Prostate gland (tissue), 2 donors: Measurements from ENCODE around the gene SATB1. TPM values are rescaled to one million over a fixed set of nuclear protein-coding genes. Genes with fewer than 3 reads are reported as not detected.

Experiments
- DNase-seq: peaks from one replicate; pipeline ENCODE4 v3.0.0-alpha.2; 2019; ENCODE audit warnings: low spot score
- H3K27ac ChIP-seq, 2 donors: fragments of 200-600 bp; sonication (generic); 2 replicates each; pipeline ENCODE4 v1.5.1; 2017 to 2019
- H3K27me3 ChIP-seq: fragments of 200-600 bp; sonication (generic); replicated peaks from 2 replicates; pipeline ENCODE4 v1.5.1; 2019; ENCODE audit not compliant: insufficient read depth
- H3K36me3 ChIP-seq, 2 donors: fragments of 200-600 bp; sonication (generic); 1 replicate in 1 of 2; 2 replicates in 1 of 2; pipeline versions ENCODE4 v1.5.1 to v1.8.1; 2017 to 2019
- H3K4me1 ChIP-seq: fragments of 200-600 bp; sonication (generic); replicated peaks from 2 replicates; pipeline ENCODE4 v1.5.1; 2019
- H3K4me3 ChIP-seq, 2 donors: fragments of 200-600 bp; sonication (generic); 2 replicates each; pipeline ENCODE4 v1.5.1; 2017 to 2019
- H3K9me3 ChIP-seq: fragments of 200-600 bp; sonication (generic); 2 replicates; pipeline ENCODE4 v1.5.1; 2017
- POLR2A ChIP-seq: fragments of 450-650 bp; IDR thresholded peaks from one replicate; pipeline ENCODE4 v1.6.1; 2016; ENCODE audit warnings: antibody characterized with exemption, mild to moderate bottlenecking
- POLR2AphosphoS5 ChIP-seq: sonication (generic); formaldehyde crosslinking; IDR thresholded peaks from one replicate; pipeline ENCODE4 v1.6.1; 2017; ENCODE audit warnings: antibody characterized with exemption
- WGBS: methylation state at CpG from one replicate; pipeline ENCODE4 v1.1.5; 2018; 5-methylcytosine and 5-hydroxymethylcytosine counted together
- intact Hi-C: fragments of 100-400 bp; cut with DNase I; formaldehyde crosslinking; loops from one replicate; pipeline ENCODE4 v1.14.2; 2022
- total RNA-seq, 2 donors: library from RNA; depleted of rRNA; stranded (reverse); fragments of >200 nt; gene quantifications; one replicate each; pipeline ENCODE4 v1.1.0, GENCODE V29; 2016
- TF ChIP-seq, protein P1 (sequence below), 4 experiments: fragments of 200-600 bp in 2 of 4; fragments of 450-650 bp in 2 of 4; sonication (generic) in 2 of 4; IDR thresholded peaks; 1 replicate in 3 of 4; 2 replicates in 1 of 4; pipeline ENCODE4 v1.5.1; 2016 to 2019; ENCODE audit warnings: antibody characterized with exemption in 4 of 4, mild to moderate bottlenecking in 2 of 4, moderate library complexity in 2 of 4

SATB1 gene
- total RNA-seq, 2 donors from 2014 or later: 51.7 to 62.2 TPM

GRCh38 chr3:18431266-18431665 is 6.1 kb upstream of the SATB1 start:
- TF ChIP-seq POLR2AphosphoS5 (no peak), POLR2A (no peak)
- TF ChIP-seq, protein P1, sequence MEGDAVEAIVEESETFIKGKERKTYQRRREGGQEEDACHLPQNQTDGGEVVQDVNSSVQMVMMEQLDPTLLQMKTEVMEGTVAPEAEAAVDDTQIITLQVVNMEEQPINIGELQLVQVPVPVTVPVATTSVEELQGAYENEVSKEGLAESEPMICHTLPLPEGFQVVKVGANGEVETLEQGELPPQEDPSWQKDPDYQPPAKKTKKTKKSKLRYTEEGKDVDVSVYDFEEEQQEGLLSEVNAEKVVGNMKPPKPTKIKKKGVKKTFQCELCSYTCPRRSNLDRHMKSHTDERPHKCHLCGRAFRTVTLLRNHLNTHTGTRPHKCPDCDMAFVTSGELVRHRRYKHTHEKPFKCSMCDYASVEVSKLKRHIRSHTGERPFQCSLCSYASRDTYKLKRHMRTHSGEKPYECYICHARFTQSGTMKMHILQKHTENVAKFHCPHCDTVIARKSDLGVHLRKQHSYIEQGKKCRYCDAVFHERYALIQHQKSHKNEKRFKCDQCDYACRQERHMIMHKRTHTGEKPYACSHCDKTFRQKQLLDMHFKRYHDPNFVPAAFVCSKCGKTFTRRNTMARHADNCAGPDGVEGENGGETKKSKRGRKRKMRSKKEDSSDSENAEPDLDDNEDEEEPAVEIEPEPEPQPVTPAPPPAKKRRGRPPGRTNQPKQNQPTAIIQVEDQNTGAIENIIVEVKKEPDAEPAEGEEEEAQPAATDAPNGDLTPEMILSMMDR (IDR thresholded peaks at IDR 0.05): no peak
- Histone ChIP-seq H3K4me1 (no peaks in the 10 kb centered on the region), H3K27ac (no peak overlapping the region), H3K9me3 (no peaks in the 10 kb centered on the region), H3K4me3 (no peak overlapping the region), H3K36me3 (no peaks in the 10 kb centered on the region), H3K27me3 (no peaks in the 10 kb centered on the region)
- intact Hi-C loops: no loop called here
- 87% methylated on average over 3 of the region's 3 CpGs for WGBS
- DNase-seq: no peak

GRCh38 chr3:18428991-18429745 is 4.0 kb upstream of the SATB1 start:
- intact Hi-C loops: no loop called here
- Histone ChIP-seq H3K36me3 (no peaks in the 10 kb centered on the region), H3K27me3 (no peaks in the 10 kb centered on the region), H3K4me3 (no peak overlapping the region), H3K4me1 (no peaks in the 10 kb centered on the region), H3K27ac (no peak overlapping the region), H3K9me3 (no peaks in the 10 kb centered on the region)
- no peak for DNase-seq
- WGBS: 73% methylated on average over 6 of the region's 6 CpGs
- TF ChIP-seq, protein P1 (IDR thresholded peaks at IDR 0.05): no peak
- TF ChIP-seq POLR2A: no peak

DNA sequence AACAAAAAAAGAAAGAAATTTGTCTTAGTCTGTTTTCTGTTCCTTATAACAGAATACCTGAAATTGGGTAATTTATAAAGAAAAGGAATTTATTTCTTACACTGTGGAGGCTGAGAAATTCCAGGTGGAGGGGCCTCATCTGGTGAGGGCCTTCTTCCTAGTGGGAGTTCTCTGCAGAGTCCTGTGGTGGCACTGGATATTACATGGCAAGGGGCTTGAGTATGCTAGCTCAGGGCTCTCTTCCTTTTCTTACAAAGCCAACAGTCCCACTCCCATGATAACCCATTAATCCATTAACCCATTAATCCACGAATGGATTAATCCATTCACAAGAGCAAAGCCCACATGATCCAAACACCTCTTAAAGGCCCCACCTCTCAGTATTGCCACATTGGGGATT is 2.9 kb upstream of the SATB1 start:
- Histone ChIP-seq H3K36me3 (no peaks in the 10 kb centered on the region), H3K4me3 (no peak overlapping the region), H3K9me3 (no peaks in the 10 kb centered on the region), H3K27ac (no peak overlapping the region), H3K4me1 (no peaks in the 10 kb centered on the region), H3K27me3 (no peaks in the 10 kb centered on the region)
- intact Hi-C loops: no loop called here
- DNase-seq: no peak
- 76% methylated on average over 1 of the region's 1 CpG for WGBS
- TF ChIP-seq, protein P1 (IDR thresholded peaks at IDR 0.05): no peak
- no peak for TF ChIP-seq POLR2A
- TF ChIP-seq POLR2AphosphoS5: no peak

GRCh38 chr3:18426597-18427193 is 1.6 kb upstream of the SATB1 start:
- intact Hi-C loops: no loop called here
- peak overlapping the region; percentile 91 to 94 for H3K27ac ChIP-seq

More at GRCh38 chr3:18426597-18427193, 1.6 kb upstream of the SATB1 start:
- DNase-seq: no peak
- TF ChIP-seq, protein P1 (IDR thresholded peaks at IDR 0.05): no peak
- no peak for TF ChIP-seq POLR2A
- TF ChIP-seq POLR2AphosphoS5: no peak
- no peaks in the 10 kb centered on the region for H3K4me1 ChIP-seq
- no peaks in the 10 kb centered on the region for H3K27me3 ChIP-seq
- H3K9me3 ChIP-seq: no peaks in the 10 kb centered on the region
- no peak overlapping the region for H3K4me3 ChIP-seq
- 39% methylated on average over 3 of the region's 3 CpGs for WGBS
- no peaks in the 10 kb centered on the region for H3K36me3 ChIP-seq
